GM18517 (cell line): Measurements from ENCODE around the gene TTC28.
"Not testable (repeated sequence)": the region's sequence is repeated elsewhere in the genome, so short reads cannot be mapped to it uniquely, and the experiment has no call there.

Source experiments
- ATAC-seq: cut with Tn5 transposase; IDR thresholded peaks from one replicate; pipeline ENCODE4 v1.9.1; 2021; ENCODE audit warnings: mild to moderate bottlenecking, moderate library complexity; ENCODE audit not compliant: unreplicated experiment

Gene TTC28

GRCh38 chr22:28245579-28246224, 433.9 kb downstream of the TTC28 start:
- ATAC-seq: no peak

DNA sequence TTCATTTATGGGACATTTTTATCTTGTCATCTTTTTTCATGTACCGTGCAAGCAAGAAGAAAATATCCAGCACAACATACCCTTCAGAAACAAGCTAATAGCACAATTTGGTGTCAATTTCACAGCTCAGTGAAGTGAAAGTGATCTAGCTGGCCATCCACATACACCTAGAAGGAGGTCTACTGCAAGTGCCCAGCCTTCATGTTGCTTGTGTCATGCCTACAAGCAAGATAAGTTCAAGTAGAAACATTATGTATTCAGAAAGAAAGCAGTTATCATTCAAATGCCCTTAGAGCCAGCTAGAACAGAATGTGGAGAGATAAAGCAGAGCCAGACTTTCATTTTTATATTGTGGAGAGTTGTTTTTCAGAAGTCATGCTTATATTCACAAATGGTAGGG, 434.9 kb downstream of the TTC28 start:
- ATAC-seq: no peak

DNA sequence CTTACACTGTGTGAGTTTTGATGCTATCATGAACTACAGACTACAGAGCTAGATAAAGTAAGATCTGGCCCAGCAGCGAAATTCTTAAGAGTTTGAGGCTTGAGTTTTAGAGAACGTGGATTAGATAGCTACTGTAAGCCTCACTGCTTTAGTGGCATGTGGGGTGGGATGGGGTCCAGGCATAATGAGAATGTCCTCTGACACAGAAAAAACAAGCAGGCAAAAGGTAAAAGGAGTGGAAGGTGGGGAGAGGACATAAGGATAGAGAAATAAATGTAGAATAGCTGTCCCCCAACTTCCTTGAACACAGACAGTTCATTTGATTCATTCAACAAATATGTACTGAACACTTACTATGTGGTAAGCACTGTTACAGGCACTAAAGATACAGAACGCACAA, 436.1 kb downstream of the TTC28 start:
- ATAC-seq: no peak

DNA sequence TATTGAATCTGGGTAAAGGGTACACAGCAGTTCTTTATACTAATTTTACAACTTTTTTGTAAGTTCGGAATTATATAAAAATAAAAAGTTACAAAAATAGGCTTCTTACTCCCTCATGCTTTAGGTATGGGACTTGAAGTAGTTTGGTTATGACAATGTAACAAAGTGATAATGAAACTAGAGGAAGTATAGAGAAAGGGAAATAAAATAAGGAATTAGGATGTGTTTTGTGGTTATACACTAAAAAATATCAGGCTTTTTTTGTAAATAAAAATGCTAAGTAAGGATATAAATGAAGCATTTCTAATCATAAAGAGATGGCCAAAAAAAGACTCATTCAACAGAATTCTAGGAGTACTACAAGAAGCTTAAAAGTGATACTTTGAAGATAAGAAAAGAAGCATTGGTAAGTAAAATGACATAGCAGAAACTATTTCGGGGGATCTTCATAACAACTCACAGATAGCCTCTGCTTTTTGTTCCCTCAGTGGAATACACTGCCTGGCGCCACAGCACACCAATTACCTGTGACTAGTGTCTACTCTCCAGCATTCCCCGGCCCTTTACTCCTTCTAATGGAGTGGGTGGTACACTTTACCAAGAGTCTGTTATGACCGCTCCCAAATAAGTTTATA, 437.9 kb downstream of the TTC28 start:
- ATAC-seq: no peak

- ATAC-seq: no peak
These were observed 439.7 kb downstream of the TTC28 start for GRCh38 chr22:28239941-28240340.

- no peak for ATAC-seq
These were observed 441.9 kb downstream of the TTC28 start for GRCh38 chr22:28237783-28238182.

DNA sequence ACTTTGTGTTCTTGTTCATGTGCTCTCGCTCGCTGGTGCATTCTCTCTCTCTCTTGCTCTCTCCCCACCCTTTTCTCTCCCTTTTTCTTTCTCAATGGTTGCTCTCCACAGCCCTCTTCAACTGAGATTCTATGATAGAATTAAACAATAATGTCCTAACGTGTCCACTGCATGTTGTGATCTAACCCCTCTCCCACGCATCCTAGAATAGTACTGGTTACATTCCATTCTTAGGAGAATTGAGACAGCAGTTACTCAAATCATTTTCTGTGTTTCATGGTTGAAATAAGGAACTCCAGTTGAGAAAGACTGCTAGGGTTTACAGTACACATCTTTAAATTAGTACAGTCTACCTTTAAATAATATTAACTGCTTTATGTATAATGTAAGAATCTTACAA, 442.5 kb downstream of the TTC28 start:
- ATAC-seq: no peak

DNA sequence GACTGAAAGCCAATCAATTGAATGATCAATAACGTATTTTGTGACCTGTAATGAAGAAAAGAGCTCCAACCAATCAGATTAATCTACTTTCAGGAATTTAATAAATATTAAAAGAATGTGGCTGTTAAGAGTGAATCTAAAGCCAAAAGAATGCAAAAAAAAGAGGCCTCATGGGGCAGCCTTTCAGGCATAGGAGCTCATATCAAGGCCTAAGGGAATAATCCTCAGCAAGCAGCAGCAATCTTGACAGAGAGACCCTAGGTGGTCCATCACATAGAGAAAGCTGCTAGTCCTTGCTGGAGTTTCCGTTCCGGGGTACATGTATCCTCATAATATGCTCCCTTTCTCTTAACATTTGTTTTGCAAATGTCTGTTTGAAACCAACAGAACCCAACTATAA, 447.4 kb downstream of the TTC28 start:
- no peak for ATAC-seq

- no peak for ATAC-seq
These were observed 448.2 kb downstream of the TTC28 start for GRCh38 chr22:28231441-28231840.

DNA sequence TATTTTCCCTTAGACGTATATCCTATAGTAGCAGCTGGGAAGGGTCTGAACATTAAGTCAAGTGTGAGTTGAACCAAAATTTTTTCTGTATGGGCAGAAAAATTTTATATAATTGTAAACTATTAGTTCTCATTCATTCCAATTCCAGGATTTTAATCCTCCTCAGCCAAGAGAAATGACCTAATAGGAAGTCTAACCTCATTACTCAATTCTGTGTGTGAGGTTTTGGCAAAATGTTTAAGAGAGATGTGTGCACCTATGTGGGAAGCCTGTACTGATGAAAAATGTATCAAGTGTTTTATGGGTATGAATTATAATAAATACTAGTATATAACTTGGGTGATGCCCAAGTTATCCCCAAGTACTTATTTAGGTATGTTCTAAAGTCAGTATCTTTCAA, 449.0 kb downstream of the TTC28 start:
- no peak for ATAC-seq

DNA sequence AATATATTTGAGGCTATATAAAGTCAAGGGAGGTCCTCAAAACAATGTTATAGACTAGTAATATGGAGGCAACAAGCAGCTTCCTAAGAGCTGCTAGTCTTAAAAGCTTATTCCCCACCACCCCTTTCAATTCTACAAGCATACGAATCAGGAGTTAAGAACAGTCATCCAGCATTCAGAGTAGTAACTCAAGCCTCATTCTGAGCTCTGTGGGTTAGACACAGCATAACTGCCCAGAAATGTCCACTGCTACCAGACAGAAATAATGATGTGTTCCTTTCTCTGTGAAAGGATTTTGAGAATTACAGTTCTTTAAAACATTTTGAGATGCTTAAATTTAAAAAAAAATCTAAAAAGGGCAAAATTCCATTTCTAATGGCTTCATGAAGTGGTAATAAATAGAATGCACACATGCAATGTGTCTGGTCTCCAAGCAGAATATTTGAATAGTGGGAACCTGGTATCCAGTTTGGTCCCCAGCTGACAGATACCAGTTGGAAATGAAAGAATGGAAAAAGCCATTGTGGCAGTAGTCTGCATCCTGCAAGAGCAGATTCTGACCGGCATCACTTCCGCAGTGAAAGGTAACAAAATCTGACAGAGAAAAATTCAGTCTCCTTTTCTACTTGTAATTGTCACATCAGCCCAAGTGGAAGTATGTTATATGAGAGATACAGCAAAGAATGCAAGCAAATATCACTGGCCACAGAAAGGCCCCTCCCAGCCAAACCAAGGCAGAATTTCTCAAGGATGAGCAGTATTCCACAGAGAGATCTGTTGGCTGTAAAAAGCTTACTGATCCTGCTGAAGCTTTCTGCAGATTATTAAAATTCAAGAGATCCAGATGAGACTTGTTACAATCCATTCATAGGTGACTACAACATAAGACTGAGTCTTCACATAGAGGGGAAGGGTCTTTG, 449.8 kb downstream of the TTC28 start:
- ATAC-seq: no peak

GRCh38 chr22:28223826-28224225, 455.8 kb downstream of the TTC28 start:
- ATAC-seq: no peak

- ATAC-seq: no peak
These were observed 456.5 kb downstream of the TTC28 start for GRCh38 chr22:28222976-28223745.

DNA sequence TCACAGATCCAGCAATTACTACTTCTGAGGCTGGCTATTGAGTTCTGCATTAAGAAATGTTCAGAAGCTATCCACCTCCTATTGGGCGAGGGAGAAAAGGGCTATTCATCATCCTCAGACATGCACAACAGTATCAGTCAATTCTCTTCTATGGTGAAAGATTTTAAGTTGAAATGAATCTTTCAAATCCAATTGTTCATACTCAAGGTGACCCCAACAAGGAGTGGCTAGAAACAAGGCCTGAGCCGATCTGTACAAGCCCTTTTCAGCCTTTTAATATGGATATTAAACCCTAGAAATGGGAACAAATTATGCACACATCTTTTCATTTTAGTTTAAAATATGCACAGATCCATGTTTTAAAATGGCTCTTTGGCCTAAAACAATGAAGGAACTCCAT, 457.1 kb downstream of the TTC28 start:
- no peak for ATAC-seq

DNA sequence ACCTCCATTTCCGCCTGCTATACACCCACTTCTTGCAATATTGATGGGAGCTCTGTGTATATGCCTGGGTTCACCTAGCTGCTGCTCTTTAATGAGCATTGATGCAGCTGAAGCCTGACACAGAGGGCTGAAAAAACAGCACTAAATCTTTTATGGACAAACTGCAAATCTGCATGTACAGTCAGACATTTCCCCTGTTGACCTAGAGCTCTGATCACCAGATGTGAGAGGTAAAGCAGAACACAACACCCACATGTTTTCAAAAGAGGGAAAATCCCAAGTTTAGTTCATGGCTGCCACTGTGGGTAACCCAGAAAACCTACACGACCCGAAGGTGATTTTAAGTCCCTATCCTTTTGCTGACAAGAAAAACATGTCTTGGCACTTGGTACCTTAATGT, 457.6 kb downstream of the TTC28 start:
- no peak for ATAC-seq

GRCh38 chr22:28220626-28221363, 458.8 kb downstream of the TTC28 start:
- no peak for ATAC-seq

DNA sequence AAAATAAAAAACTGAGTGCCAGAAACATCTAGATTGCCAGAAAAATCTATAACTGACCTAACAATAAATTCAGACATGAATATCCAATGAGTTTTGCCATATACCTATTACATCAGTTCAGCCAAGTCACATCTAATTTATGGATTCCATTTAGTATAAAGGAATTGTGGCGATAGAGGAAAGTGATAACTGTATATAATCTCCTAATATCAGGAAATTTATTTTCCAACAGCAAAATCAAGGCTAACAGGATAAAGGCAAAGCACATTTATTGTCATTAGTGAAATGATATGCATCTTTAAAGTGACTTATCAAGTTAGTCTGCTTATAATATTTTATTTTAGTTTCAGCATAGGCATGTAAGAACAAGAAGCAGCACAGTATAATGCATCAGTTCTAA, 462.4 kb downstream of the TTC28 start:
- no peak for ATAC-seq

GRCh38 chr22:28214750-28215149, 464.9 kb downstream of the TTC28 start:
- not testable (repeated sequence) for ATAC-seq

DNA sequence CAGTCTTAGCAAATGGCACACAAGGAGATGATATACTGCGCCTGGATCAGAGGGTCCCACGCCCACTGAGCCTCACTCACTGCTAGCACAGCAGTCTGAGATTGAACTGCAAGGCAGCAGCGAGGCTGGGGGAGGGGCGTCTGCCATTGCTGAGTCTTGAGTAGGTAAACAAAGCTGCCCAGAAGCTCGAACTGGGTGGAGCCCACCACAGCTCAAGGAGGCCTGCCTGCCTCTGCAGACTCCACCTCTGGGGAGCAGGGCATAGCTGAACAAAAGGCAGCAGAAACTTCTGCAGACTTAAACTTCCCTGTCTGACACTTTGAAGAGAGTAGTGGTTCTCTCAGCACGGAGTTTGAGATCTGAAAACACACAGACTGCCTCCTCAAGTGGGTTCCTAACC, 470.2 kb downstream of the TTC28 start:
- ATAC-seq: not testable (repeated sequence)

DNA sequence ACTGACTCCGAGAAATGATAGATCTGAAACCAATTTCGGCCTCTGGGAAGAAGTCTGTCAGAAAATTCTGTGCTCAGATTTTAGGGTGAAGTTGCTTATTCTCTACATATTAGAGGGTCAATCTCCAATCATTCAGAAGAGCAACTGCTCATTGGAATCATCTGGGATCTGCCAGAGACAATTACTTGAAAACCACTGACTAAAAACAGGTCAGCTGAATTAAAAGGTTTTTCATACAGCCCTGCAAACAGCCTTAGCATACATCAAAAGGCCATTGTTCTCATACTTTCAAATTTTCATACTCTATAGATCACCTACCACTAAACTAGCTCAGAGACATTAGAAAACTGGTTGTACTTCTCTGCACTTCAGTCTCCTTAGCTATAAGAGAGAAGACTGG, 470.9 kb downstream of the TTC28 start:
- ATAC-seq: no peak
